Suprapubic skin (tissue), 4 donors: ENCODE measurements around the gene CFAP45.

ENCODE experiments used
- CTCF ChIP-seq, 2 donors: fragments of 200-600 bp in 1 of 2; fragments of 450-650 bp in 1 of 2; sonication (generic) in 1 of 2; IDR thresholded peaks; one replicate each; pipeline ENCODE4 v1.5.1; 2016 to 2019; ENCODE audit warnings: antibody characterized with exemption in 2 of 2, mild to moderate bottlenecking in 1 of 2, moderate library complexity in 1 of 2
- EP300 ChIP-seq: sonication (generic); formaldehyde crosslinking; IDR thresholded peaks from one replicate; pipeline ENCODE4 v1.6.1; 2017; ENCODE audit warnings: antibody characterized with exemption
- POLR2A ChIP-seq, 2 donors: fragments of 450-650 bp; IDR thresholded peaks; one replicate each; pipeline ENCODE4 v1.6.1; 2017; ENCODE audit warnings: antibody characterized with exemption in 2 of 2, mild to moderate bottlenecking in 2 of 2, moderate library complexity in 2 of 2
- POLR2AphosphoS5 ChIP-seq, 3 donors: sonication (generic); formaldehyde crosslinking; IDR thresholded peaks; one replicate each; pipeline ENCODE4 v1.6.1; 2017; ENCODE audit warnings: antibody characterized with exemption in 3 of 3

- no peak for TF ChIP-seq CTCF (IDR thresholded peaks at IDR 0.05)
- no peak for TF ChIP-seq POLR2A (IDR thresholded peaks at IDR 0.05)
- no peak for TF ChIP-seq POLR2AphosphoS5 (IDR thresholded peaks at IDR 0.05)
- TF ChIP-seq EP300, result no peak
Measured at GRCh38 chr1:159921251-159921650, 21.3 kb upstream of the CFAP45 start.
